HEK293 (cell line): ENCODE data around the gene CD53.

Source experiments
- CTCF ChIA-PET: fragments of 350-600 bp; formaldehyde crosslinking; extraction: SDS; loops from one replicate; lab custom pipeline; 2021; ENCODE audit warnings: antibody characterized with exemption; lab: Yijun Ruan, JAX
- POLR2A ChIA-PET: fragments of 300-600 bp; formaldehyde crosslinking; extraction: SDS; loops from one replicate; lab custom pipeline; 2020; ENCODE audit warnings: antibody characterized with exemption, inconsistent platforms; lab: Yijun Ruan, JAX
- H3K27ac ChIP-seq: fragments of 200-500 bp; sonication (Bioruptor generic); 2 replicates; pipeline ENCODE4 v1.5.1; 2014; ENCODE audit warnings: low read depth, low read length, control low read depth, inconsistent platforms; ENCODE audit errors: extremely low read depth
- H3K36me3 ChIP-seq, 2 experiments: fragments of 200-500 bp in 1 of 2; sonication (Bioruptor generic) in 1 of 2; 1 replicate in 1 of 2; 2 replicates in 1 of 2; pipeline ENCODE4 v1.5.1; 2014 to 2017; ENCODE audit warnings: inconsistent platforms in 2 of 2, low read length in 2 of 2; ENCODE audit not compliant: control insufficient read depth in 2 of 2, insufficient read depth in 1 of 2
- H3K4me1 ChIP-seq: fragments of 200-500 bp; sonication (Bioruptor generic); 2 replicates; pipeline ENCODE4 v1.5.1; 2014; ENCODE audit warnings: mild to moderate bottlenecking, low read length, inconsistent platforms; ENCODE audit not compliant: control insufficient read depth, insufficient read depth
- H3K4me3 ChIP-seq: 2 replicates; pipeline ENCODE4 v1.5.1; 2011; ENCODE audit warnings: low read depth, mild to moderate bottlenecking, control low read depth, low read length, moderate library complexity
- H3K9me3 ChIP-seq: fragments of 200-500 bp; sonication (Bioruptor generic); 2 replicates; pipeline ENCODE4 v1.5.1; 2014; ENCODE audit warnings: low read depth, low read length, inconsistent platforms; ENCODE audit not compliant: control insufficient read depth, insufficient read depth
- GLI4 ChIP-seq: fragments of 450-650 bp; formaldehyde crosslinking; IDR thresholded peaks from 2 replicates; pipeline ENCODE4 v1.5.1; 2016; ENCODE audit warnings: missing biosample characterization, missing genetic modification characterization
- OSR2 ChIP-seq: fragments of 450-650 bp; formaldehyde crosslinking; IDR thresholded peaks from 2 replicates; pipeline ENCODE4 v1.5.1; 2016; ENCODE audit warnings: missing biosample characterization, missing genetic modification characterization
- PRDM1 ChIP-seq: fragments of 450-650 bp; formaldehyde crosslinking; IDR thresholded peaks from 2 replicates; pipeline ENCODE4; 2016; ENCODE audit warnings: missing biosample characterization, missing genetic modification characterization
- PRDM2 ChIP-seq: fragments of 450-650 bp; formaldehyde crosslinking; IDR thresholded peaks from 2 replicates; pipeline ENCODE4 v1.5.1; 2016; ENCODE audit warnings: missing biosample characterization, missing genetic modification characterization, borderline replicate concordance
- SCRT2 ChIP-seq: fragments of 450-650 bp; formaldehyde crosslinking; IDR thresholded peaks from 2 replicates; pipeline ENCODE4 v1.5.1; 2016; ENCODE audit warnings: missing biosample characterization, missing genetic modification characterization
- ZBTB17 ChIP-seq: fragments of 450-650 bp; formaldehyde crosslinking; IDR thresholded peaks from 2 replicates; pipeline ENCODE4 v1.5.1; 2016; ENCODE audit warnings: missing biosample characterization, missing genetic modification characterization
- ZBTB8A ChIP-seq: fragments of 450-650 bp; formaldehyde crosslinking; IDR thresholded peaks from 2 replicates; pipeline ENCODE4 v1.5.1; 2016; ENCODE audit warnings: missing biosample characterization, missing genetic modification characterization
- ZFP3 ChIP-seq: fragments of 450-650 bp; formaldehyde crosslinking; IDR thresholded peaks from 2 replicates; pipeline ENCODE4 v1.5.1; 2016; ENCODE audit warnings: low read depth, missing biosample characterization, missing genetic modification characterization
- ZNF112 ChIP-seq: fragments of 450-650 bp; formaldehyde crosslinking; IDR thresholded peaks from 2 replicates; pipeline ENCODE4 v1.5.0; 2017; ENCODE audit warnings: missing biosample characterization, missing genetic modification characterization
- ZNF221 ChIP-seq: fragments of 450-650 bp; formaldehyde crosslinking; IDR thresholded peaks from 2 replicates; pipeline ENCODE4 v1.5.1; 2017; ENCODE audit warnings: missing biosample characterization, missing genetic modification characterization, borderline replicate concordance
- ZNF341 ChIP-seq: fragments of 450-650 bp; formaldehyde crosslinking; IDR thresholded peaks from 2 replicates; pipeline ENCODE4; 2016; ENCODE audit warnings: low read depth, missing biosample characterization, missing genetic modification characterization
- ZNF354C ChIP-seq: fragments of 450-650 bp; formaldehyde crosslinking; IDR thresholded peaks from 2 replicates; pipeline ENCODE4 v1.5.1; 2016; ENCODE audit warnings: missing biosample characterization, missing genetic modification characterization, low read depth, borderline replicate concordance
- ZNF501 ChIP-seq: fragments of 450-650 bp; formaldehyde crosslinking; IDR thresholded peaks from 2 replicates; pipeline ENCODE4 v1.5.1; 2016; ENCODE audit warnings: missing biosample characterization, missing genetic modification characterization
- ZNF521 ChIP-seq: fragments of 450-650 bp; formaldehyde crosslinking; IDR thresholded peaks from 2 replicates; pipeline ENCODE4 v1.5.1; 2017; ENCODE audit warnings: missing biosample characterization, mild to moderate bottlenecking, missing genetic modification characterization
- ZNF654 ChIP-seq: fragments of 450-650 bp; formaldehyde crosslinking; IDR thresholded peaks from 2 replicates; pipeline ENCODE4 v1.5.1; 2016; ENCODE audit warnings: low read depth, missing biosample characterization, missing genetic modification characterization
- ZSCAN16 ChIP-seq: fragments of 450-650 bp; formaldehyde crosslinking; IDR thresholded peaks from 2 replicates; pipeline ENCODE4 v1.5.1; 2016; ENCODE audit warnings: missing biosample characterization, missing genetic modification characterization
- ZSCAN4 ChIP-seq: fragments of 450-650 bp; formaldehyde crosslinking; IDR thresholded peaks from 2 replicates; pipeline ENCODE4 v1.5.1; 2017; ENCODE audit warnings: missing biosample characterization, missing genetic modification characterization
- TF ChIP-seq, protein P1 (sequence below): fragments of 450-650 bp; formaldehyde crosslinking; IDR thresholded peaks from 2 replicates; pipeline ENCODE4 v1.5.1; 2016; ENCODE audit warnings: missing biosample characterization, missing genetic modification characterization
- TF ChIP-seq, protein P2 (sequence below): fragments of 450-650 bp; formaldehyde crosslinking; IDR thresholded peaks from 2 replicates; pipeline ENCODE4 v1.5.1; 2016; ENCODE audit warnings: missing biosample characterization, missing genetic modification characterization
- TF ChIP-seq, protein P3 (sequence below): fragments of 450-650 bp; formaldehyde crosslinking; IDR thresholded peaks from 2 replicates; pipeline ENCODE4 v1.5.1; 2016; ENCODE audit warnings: missing biosample characterization, missing genetic modification characterization

CD53 gene

GRCh38 chr1:110850627-110851026 lies 22.3 kb upstream of the CD53 start (continued):
- TF ChIP-seq PRDM2 (no peak), ZNF521 (tag by site-specific recombination) (no peak)

DNA sequence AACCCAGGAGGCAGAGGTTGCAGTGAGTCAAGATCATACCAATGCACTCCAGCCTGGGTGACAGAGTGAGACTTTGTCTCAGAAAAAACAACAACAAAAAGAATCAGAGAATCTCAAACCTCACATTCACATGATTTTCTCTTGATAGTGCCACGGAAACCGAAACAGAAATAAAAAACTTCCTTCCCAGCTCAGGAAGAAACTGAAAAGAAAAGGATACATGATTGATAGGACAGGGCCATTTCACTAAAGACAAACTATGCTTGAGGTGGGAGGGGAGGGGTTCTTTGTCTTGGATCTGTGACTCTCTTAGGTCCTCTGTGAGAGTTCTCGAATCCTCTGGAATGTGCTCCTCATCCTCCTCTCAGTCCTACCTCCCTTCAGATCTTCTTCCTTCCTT lies 19.8 kb upstream of the CD53 start:
- no peaks in the 10 kb centered on the region for H3K4me1 ChIP-seq
- H3K4me3 ChIP-seq = no peak overlapping the region
- CTCF ChIA-PET = interaction anchor here (0.7 kb wide), 1 partner anchor 24 kb away, joined by 4 read pairs; no protein-coding TSS in a partner anchor
- H3K27ac ChIP-seq = no peak overlapping the region
- no peaks in the 10 kb centered on the region for H3K36me3 ChIP-seq
- TF ChIP-seq, protein P1, sequence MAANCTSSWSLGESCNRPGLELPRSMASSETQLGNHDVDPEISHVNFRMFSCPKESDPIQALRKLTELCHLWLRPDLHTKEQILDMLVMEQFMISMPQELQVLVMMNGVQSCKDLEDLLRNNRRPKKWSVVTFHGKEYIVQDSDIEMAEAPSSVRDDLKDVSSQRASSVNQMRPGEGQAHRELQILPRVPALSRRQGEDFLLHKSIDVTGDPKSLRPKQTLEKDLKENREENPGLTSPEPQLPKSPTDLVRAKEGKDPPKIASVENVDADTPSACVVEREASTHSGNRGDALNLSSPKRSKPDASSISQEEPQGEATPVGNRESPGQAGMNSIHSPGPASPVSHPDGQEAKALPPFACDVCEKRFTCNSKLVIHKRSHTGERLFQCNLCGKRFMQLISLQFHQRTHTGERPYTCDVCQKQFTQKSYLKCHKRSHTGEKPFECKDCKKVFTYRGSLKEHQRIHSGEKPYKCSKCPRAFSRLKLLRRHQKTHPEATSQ (tag by site-specific recombination) = no peak
- no peak for TF ChIP-seq GLI4 (tag by site-specific recombination)
- no peak for TF ChIP-seq ZSCAN4 (tag by site-specific recombination)
- no peak for TF ChIP-seq ZNF501 (tag by site-specific recombination)
- TF ChIP-seq ZNF112 (tag by site-specific recombination) = no peak
- TF ChIP-seq, protein P2, sequence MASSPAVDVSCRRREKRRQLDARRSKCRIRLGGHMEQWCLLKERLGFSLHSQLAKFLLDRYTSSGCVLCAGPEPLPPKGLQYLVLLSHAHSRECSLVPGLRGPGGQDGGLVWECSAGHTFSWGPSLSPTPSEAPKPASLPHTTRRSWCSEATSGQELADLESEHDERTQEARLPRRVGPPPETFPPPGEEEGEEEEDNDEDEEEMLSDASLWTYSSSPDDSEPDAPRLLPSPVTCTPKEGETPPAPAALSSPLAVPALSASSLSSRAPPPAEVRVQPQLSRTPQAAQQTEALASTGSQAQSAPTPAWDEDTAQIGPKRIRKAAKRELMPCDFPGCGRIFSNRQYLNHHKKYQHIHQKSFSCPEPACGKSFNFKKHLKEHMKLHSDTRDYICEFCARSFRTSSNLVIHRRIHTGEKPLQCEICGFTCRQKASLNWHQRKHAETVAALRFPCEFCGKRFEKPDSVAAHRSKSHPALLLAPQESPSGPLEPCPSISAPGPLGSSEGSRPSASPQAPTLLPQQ (tag by site-specific recombination) = no peak
- no peak for TF ChIP-seq ZBTB17 (tag by site-specific recombination)
- TF ChIP-seq ZNF341 (tag by site-specific recombination) = no peak
- no peak for TF ChIP-seq ZFP3
- no peak for TF ChIP-seq ZNF654 (tag by site-specific recombination)
- no peak for TF ChIP-seq ZBTB8A (tag by site-specific recombination)
- TF ChIP-seq OSR2 (tag by site-specific recombination) = no peak
- H3K9me3 ChIP-seq = no peaks in the 10 kb centered on the region
- POLR2A ChIA-PET = no interaction called here

DNA sequence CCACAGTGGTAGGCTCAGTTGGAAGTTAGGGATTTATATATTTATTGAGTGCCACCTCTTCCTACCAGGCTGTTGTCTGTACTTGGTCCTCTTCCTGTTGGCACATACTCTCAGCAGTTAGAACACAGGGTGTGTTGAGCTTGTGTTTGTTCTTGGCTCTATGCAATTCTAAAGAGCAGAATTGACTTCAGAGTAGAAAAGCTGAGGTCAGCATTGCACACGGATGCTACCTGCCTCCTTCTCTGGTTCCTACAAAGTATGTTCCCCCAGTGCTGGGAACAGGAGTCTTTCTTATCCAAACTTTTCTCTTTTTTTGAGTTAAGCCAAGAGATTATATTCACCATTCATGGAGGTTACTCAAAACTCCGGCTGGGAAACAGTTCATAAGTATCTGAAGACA lies 16.5 kb upstream of the CD53 start:
- TF ChIP-seq PRDM1 (tag by site-specific recombination) = no peak
- TF ChIP-seq ZNF354C (tag by site-specific recombination) = no peak
- TF ChIP-seq, protein P3, sequence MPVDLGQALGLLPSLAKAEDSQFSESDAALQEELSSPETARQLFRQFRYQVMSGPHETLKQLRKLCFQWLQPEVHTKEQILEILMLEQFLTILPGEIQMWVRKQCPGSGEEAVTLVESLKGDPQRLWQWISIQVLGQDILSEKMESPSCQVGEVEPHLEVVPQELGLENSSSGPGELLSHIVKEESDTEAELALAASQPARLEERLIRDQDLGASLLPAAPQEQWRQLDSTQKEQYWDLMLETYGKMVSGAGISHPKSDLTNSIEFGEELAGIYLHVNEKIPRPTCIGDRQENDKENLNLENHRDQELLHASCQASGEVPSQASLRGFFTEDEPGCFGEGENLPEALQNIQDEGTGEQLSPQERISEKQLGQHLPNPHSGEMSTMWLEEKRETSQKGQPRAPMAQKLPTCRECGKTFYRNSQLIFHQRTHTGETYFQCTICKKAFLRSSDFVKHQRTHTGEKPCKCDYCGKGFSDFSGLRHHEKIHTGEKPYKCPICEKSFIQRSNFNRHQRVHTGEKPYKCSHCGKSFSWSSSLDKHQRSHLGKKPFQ (tag by site-specific recombination) = no peak
- no peak for TF ChIP-seq ZNF221
- no peak for TF ChIP-seq ZSCAN16 (tag by site-specific recombination)
- no peak for TF ChIP-seq SCRT2 (tag by site-specific recombination)
- no peaks in the 10 kb centered on the region for H3K9me3 ChIP-seq
- no peak overlapping the region for H3K4me3 ChIP-seq
- ChIA-PET POLR2A (no interaction called here), CTCF (no interaction called here)
- H3K36me3 ChIP-seq = no peaks in the 10 kb centered on the region
- H3K4me1 ChIP-seq = no peaks in the 10 kb centered on the region
- no peak overlapping the region for H3K27ac ChIP-seq
